GM13976 (cell line): ENCODE data around the gene LMAN2L.

Experiments
- DNase-seq: peaks from one replicate; pipeline ENCODE4 v3.0.0; 2012; ENCODE audit warnings: low spot score
- in situ Hi-C: fragments of 300-500 bp; cut with MboI; formaldehyde crosslinking; loops from one replicate; pipeline ENCODE4 v1.12.0; 2022; ENCODE audit warnings: low sequenced_read_pairs, mixed read lengths, inconsistent platforms; ENCODE audit not compliant: unreplicated experiment
- TF ChIP-seq, protein P1 (sequence below): IDR thresholded peaks from 2 replicates; pipeline ENCODE4 v1.5.1; 2012; ENCODE audit warnings: borderline replicate concordance, mild to moderate bottlenecking; ENCODE audit not compliant: insufficient read depth; ENCODE audit errors: extremely low read depth, missing control alignments, control extremely low read depth

Gene LMAN2L

DNA sequence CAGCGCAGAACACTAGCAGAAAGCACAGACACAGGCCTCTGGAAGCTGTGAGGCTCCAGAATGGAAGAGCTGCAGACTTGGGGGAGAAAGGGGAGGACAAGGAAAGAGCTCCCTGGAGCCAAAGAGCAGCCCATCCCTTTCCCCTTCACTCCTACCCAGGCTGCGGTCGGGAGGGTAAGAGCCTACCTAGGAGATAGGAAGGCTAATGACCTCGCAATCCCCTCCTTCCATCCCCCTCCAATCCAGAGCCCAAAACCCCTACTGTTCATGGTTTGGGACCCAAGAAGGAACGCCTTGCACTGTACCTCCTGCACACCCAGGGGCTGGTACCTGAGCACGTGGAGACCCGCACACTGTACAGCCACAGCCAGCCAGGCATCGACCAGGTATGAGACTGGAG lies 39.8 kb downstream of the LMAN2L start:
- TF ChIP-seq, protein P1, sequence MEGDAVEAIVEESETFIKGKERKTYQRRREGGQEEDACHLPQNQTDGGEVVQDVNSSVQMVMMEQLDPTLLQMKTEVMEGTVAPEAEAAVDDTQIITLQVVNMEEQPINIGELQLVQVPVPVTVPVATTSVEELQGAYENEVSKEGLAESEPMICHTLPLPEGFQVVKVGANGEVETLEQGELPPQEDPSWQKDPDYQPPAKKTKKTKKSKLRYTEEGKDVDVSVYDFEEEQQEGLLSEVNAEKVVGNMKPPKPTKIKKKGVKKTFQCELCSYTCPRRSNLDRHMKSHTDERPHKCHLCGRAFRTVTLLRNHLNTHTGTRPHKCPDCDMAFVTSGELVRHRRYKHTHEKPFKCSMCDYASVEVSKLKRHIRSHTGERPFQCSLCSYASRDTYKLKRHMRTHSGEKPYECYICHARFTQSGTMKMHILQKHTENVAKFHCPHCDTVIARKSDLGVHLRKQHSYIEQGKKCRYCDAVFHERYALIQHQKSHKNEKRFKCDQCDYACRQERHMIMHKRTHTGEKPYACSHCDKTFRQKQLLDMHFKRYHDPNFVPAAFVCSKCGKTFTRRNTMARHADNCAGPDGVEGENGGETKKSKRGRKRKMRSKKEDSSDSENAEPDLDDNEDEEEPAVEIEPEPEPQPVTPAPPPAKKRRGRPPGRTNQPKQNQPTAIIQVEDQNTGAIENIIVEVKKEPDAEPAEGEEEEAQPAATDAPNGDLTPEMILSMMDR = no peak
- DNase-seq = no peak
- in situ Hi-C loops = no loop called here

DNA sequence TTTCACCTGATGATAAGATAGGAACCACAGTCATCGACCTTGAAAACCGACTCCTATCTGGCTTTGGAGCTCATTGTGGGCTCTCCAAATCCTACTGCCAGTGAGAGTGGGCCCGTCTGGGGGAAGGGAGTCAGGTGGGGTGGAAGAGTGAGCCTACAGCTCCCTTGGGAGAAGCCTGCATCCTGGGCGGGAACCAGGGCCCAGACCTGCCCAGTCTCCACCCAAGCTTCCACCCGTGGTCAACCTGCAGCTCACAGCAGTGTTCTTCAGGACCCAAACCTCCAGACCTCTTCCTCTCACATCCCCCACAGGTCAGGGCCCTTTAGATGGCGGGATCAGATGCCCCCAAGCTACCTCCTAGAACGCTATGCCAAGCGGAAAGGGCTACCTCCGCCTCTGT lies 40.2 kb downstream of the LMAN2L start:
- TF ChIP-seq, protein P1 = no peak
- DNase-seq = no peak
- in situ Hi-C loops = no loop called here

DNA sequence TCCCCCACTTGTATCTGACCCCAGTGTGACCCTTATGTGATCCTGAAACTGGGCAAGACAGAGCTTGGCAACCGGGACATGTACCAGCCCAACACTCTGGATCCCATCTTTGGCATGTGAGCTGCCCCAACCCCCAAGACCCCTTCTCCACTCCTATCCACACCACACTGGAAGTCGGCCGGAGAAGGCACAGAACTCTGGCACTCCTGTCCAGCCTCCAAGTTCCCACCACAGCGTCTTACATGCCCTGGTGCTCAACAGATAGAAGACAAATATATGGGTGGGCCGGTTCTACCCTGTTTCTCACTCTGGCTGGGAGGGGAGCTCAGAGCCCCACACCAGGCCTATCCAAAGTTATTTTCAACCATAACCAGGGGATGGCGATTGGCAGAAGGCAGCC lies 40.8 kb downstream of the LMAN2L start:
- in situ Hi-C loops = no loop called here
- no peak for DNase-seq
- TF ChIP-seq, protein P1 = no peak

DNA sequence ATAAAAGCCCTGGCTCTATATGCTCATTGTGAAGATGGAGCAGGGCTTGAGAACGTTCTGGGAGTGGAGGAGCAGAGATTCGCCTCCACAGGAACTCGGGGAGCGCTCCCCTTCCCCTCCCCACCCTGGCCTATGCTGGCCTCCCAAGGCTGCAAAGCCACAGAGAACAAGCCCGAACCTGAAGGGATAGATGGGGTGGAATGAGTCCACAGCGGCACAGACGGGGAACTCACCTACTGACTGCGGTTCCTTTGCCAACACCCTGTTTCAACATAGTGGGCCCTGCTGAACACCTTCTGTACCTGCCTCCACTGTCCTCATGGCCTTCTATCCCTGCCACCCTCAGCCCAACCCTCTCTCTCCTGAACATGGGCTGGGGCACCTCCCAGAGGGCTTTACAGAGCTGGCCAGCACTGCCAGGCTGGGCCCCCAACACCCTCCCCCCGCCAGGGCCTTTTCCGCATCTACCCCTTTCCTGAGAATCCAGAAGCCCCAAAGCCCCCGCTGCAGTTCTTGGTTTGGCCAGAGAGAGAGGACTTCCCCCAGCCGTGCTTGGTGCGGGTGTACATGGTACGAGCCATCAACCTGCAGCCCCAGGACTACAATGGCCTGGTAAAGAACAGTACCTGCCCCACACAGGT lies 41.5 kb downstream of the LMAN2L start:
- in situ Hi-C loops = no loop called here
- DNase-seq = no peak
- TF ChIP-seq, protein P1 = no peak

DNA sequence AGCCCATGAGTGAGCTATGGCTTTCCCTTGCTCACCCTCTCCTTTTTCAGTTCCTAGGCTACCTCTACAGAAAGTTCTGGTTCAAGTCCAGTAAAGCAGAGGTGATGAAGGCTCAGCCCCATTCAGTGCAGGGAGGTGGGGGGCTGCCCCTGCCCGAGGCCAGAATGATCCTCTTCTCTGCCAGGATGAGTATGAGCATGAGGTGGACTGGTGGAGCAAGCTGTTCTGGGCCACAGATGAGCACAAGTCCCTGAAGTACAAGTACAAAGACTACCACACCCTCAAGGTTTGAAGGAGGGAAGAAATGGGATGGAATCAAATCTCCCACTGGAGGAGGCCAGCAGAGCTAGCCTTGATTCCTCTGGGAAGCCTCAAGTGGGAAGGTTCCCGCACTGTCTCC lies 42.4 kb downstream of the LMAN2L start:
- TF ChIP-seq, protein P1 = no peak
- DNase-seq = no peak
- in situ Hi-C loops = no loop called here

DNA sequence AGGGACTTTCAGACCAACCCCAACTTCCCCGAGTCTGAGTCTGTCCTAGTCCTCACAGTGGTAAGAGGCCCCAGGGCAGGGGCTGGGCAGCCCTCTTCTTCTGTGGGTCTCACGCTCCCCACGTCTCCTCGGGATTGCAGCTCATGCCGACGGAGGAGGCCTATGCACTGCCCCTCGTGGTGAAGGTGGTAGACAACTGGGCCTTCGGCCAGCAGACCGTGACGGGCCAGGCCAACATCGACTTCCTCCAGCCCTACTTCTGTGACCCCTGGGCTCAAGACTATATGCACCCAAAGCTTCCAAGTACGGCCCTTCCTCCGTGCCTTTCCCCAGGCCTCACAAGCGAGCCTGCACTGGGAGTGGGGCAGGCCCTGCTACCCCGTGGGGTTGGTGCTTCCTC lies 44.3 kb downstream of the LMAN2L start:
- DNase-seq = no peak
- TF ChIP-seq, protein P1 = no peak
- in situ Hi-C loops = no loop called here
